DND-41 (cell line): Measurements from ENCODE around the gene IQCH.

Source experiments
- ATAC-seq: fragments of 200-7000 bp; cut with Tn5 transposase; 3 replicates; pipeline ENCODE4 v1.9.1; 2021; ENCODE audit warnings: low read depth; ENCODE audit not compliant: insufficient read depth
- DNase-seq: peaks from one replicate; pipeline ENCODE4 v3.0.0-alpha.2; 2020
- H2AFZ ChIP-seq: 2 replicates; pipeline ENCODE4 v1.6.0; 2012; ENCODE audit warnings: low read depth, low read length
- H3K27ac ChIP-seq: 2 replicates; pipeline ENCODE4 v1.5.1; 2012; ENCODE audit warnings: low read length, inconsistent platforms
- H3K27me3 ChIP-seq: fragments of 200-600 bp; sonication (generic); 2 replicates; pipeline ENCODE4 v1.6.0; 2012; ENCODE audit warnings: low read length, mild to moderate bottlenecking, inconsistent platforms; ENCODE audit not compliant: insufficient read depth, poor library complexity
- H3K36me3 ChIP-seq: 2 replicates; pipeline ENCODE4 v1.5.1; 2012; ENCODE audit warnings: low read length, inconsistent platforms; ENCODE audit not compliant: insufficient read depth
- H3K4me1 ChIP-seq: 2 replicates; pipeline ENCODE4 v1.5.1; 2012; ENCODE audit warnings: mild to moderate bottlenecking, low read length; ENCODE audit not compliant: insufficient read depth
- H3K4me2 ChIP-seq: 2 replicates; pipeline ENCODE4 v1.6.0; 2012; ENCODE audit warnings: mild to moderate bottlenecking, moderate library complexity, low read length, inconsistent platforms; ENCODE audit not compliant: insufficient read depth
- H3K4me3 ChIP-seq, 2 experiments: fragments of 200-600 bp in 1 of 2; shearing (Covaris generic) in 1 of 2; 2 replicates each; pipeline ENCODE4 v1.5.1; 2012 to 2016; ENCODE audit warnings: inconsistent platforms in 2 of 2, low read length in 2 of 2, mild to moderate bottlenecking in 2 of 2, low read depth in 1 of 2, moderate library complexity in 1 of 2
- H3K79me2 ChIP-seq: 2 replicates; pipeline ENCODE4 v1.6.0; 2012; ENCODE audit warnings: low read length, inconsistent platforms; ENCODE audit not compliant: insufficient read depth
- H3K9ac ChIP-seq: 2 replicates; pipeline ENCODE4 v1.6.0; 2012; ENCODE audit warnings: low read depth, mild to moderate bottlenecking, inconsistent platforms, low read length, moderate library complexity
- H3K9me3 ChIP-seq: 2 replicates; pipeline ENCODE4 v1.5.1; 2012; ENCODE audit warnings: low read length, moderate library complexity, mild to moderate bottlenecking, inconsistent platforms; ENCODE audit not compliant: insufficient read depth, severe bottlenecking
- H4K20me1 ChIP-seq: 2 replicates; pipeline ENCODE4 v1.6.0; 2012; ENCODE audit warnings: low read length; ENCODE audit not compliant: insufficient read depth
- CTCF ChIP-seq: IDR thresholded peaks from 2 replicates; pipeline ENCODE4 v1.5.1; 2012; ENCODE audit warnings: borderline replicate concordance, low read length, moderate library complexity, mild to moderate bottlenecking; ENCODE audit not compliant: poor library complexity, severe bottlenecking; ENCODE audit errors: extremely low read depth
- EZH2 ChIP-seq: IDR thresholded peaks from 3 replicates; pipeline ENCODE4 v1.6.1; 2012; ENCODE audit warnings: borderline replicate concordance, low read depth, mild to moderate bottlenecking, moderate library complexity, low read length, inconsistent platforms; ENCODE audit not compliant: severe bottlenecking

The IQCH gene

GRCh38 chr15:67249830-67250229 is 4.8 kb upstream of the IQCH start:
- ATAC-seq (no peak), DNase-seq (no peak)
- peaks cover 1% of the 10 kb centered on the region for H3K27me3 ChIP-seq
- no peak overlapping the region for H3K9ac ChIP-seq
- peaks cover 79% of the 10 kb centered on the region for H3K79me2 ChIP-seq
- no peak overlapping the region for H3K4me2 ChIP-seq
- H3K36me3 ChIP-seq = peaks cover 3% of the 10 kb centered on the region; the same call in 1 of the 2 replicates
- peaks cover 15% of the 10 kb centered on the region for H3K4me1 ChIP-seq
- TF ChIP-seq EZH2 (no peak), CTCF (no peak)
- no peak overlapping the region for H3K4me3 ChIP-seq
- H2AFZ ChIP-seq = no peak overlapping the region
- no peak overlapping the region for H3K27ac ChIP-seq
- no peaks in the 10 kb centered on the region for H3K9me3 ChIP-seq
- no peaks in the 10 kb centered on the region; the same call in 1 of the 2 replicates for H4K20me1 ChIP-seq

GRCh38 chr15:67251318-67251717 is 3.3 kb upstream of the IQCH start:
- TF ChIP-seq CTCF (no peak), EZH2 (no peak)
- H3K36me3 ChIP-seq = peaks cover 3% of the 10 kb centered on the region; the same call in 1 of the 2 replicates
- no peak overlapping the region for H3K4me3 ChIP-seq
- ATAC-seq (no peak), DNase-seq (no peak)
- peaks cover 5% of the 10 kb centered on the region for H3K27me3 ChIP-seq
- no peaks in the 10 kb centered on the region; the same call in 1 of the 2 replicates for H4K20me1 ChIP-seq
- no peak overlapping the region for H3K27ac ChIP-seq
- no peak overlapping the region for H3K4me2 ChIP-seq
- no peak overlapping the region for H2AFZ ChIP-seq
- peaks cover 22% of the 10 kb centered on the region for H3K4me1 ChIP-seq
- peaks cover 69% of the 10 kb centered on the region for H3K79me2 ChIP-seq
- no peaks in the 10 kb centered on the region for H3K9me3 ChIP-seq
- no peak overlapping the region for H3K9ac ChIP-seq

GRCh38 chr15:67253101-67253500 is 1.5 kb upstream of the IQCH start:
- H3K4me1 ChIP-seq = peaks cover 22% of the 10 kb centered on the region
- ATAC-seq (no peak), DNase-seq (no peak)
- H3K27ac ChIP-seq = no peak overlapping the region
- peaks cover 5% of the 10 kb centered on the region for H3K27me3 ChIP-seq
- H4K20me1 ChIP-seq = no peaks in the 10 kb centered on the region; the same call in 1 of the 2 replicates
- H3K9ac ChIP-seq = peak overlapping the region; percentile 68
- H2AFZ ChIP-seq = no peak overlapping the region
- H3K4me2 ChIP-seq = peak overlapping the region; percentile 66
- no peak for TF ChIP-seq EZH2
- TF ChIP-seq CTCF = no peak
- H3K9me3 ChIP-seq = no peaks in the 10 kb centered on the region
- no peaks in the 10 kb centered on the region for H3K36me3 ChIP-seq
- peaks cover 57% of the 10 kb centered on the region for H3K79me2 ChIP-seq
- peak overlapping the region in 1 of 2 experiments; percentile 75; a peak in 3 of 4 replicates for H3K4me3 ChIP-seq
